ENCODE results near the gene HOTAIR.

The HOTAIR gene

DNA sequence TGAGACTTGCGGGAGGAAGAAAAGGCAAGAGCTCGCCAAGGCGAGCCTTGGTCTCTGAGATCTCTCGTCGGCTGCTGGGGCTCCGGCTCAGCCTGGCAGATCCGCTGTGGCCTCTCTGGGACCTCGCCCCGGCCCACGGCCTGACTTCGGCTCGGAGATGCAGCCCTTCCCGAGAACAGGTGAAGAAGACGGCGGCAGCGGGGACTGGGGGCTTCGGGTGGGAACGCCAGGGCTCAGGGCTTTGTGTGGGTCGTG lies 19.2 kb upstream of the HOTAIR start:
- Histone ChIP-seq H3K36me3 (replicated peaks; ENCODE audit: insufficient read depth, low read length) (no peaks in the 10 kb centered on the region), H3K9me3 (replicated peaks; ENCODE audit: insufficient read depth, low read length) (no peaks in the 10 kb centered on the region), H3K79me2 (ENCODE audit: low read length) (no peaks in the 10 kb centered on the region), H3F3A (ENCODE audit: insufficient read depth, low read length) (0 out of 2 replicates have a peak, but pooled peaks cover 6% of the 10 kb centered on the region), H3K4me2 (ENCODE audit: low read depth, low read length) (no peak overlapping the region), H2AFZ (ENCODE audit: low read length) (no peak overlapping the region), H3K9ac (ENCODE audit: low read length) (no peak overlapping the region), H3K27me3 (replicated peaks; ENCODE audit: insufficient read depth, low read length) (peaks cover 96% of the 10 kb centered on the region), H4K20me1 (ENCODE audit: insufficient read depth, low read length) (no peaks in the 10 kb centered on the region), H3K4me1 (ENCODE audit: low read length) (peaks cover 16% of the 10 kb centered on the region; the same call in 1 of the 2 replicates), H3K4me3 (ENCODE audit: low read length) (no peak overlapping the region), H3K9me2 (replicated peaks; ENCODE audit: insufficient read depth, low read length) (no peaks in the 10 kb centered on the region), H3K27ac (ENCODE audit: low read length) (no peak overlapping the region)
- DNase-seq: no peak
- TF ChIP-seq EZH2 (optimal IDR thresholded peaks at IDR 0.05; ENCODE audit: low read depth, low read length) (no peak), EZH2phosphoT487 (IDR thresholded peaks at IDR 0.05; ENCODE audit: low read length) (no peak)
- TF ChIP-seq, protein P1, sequence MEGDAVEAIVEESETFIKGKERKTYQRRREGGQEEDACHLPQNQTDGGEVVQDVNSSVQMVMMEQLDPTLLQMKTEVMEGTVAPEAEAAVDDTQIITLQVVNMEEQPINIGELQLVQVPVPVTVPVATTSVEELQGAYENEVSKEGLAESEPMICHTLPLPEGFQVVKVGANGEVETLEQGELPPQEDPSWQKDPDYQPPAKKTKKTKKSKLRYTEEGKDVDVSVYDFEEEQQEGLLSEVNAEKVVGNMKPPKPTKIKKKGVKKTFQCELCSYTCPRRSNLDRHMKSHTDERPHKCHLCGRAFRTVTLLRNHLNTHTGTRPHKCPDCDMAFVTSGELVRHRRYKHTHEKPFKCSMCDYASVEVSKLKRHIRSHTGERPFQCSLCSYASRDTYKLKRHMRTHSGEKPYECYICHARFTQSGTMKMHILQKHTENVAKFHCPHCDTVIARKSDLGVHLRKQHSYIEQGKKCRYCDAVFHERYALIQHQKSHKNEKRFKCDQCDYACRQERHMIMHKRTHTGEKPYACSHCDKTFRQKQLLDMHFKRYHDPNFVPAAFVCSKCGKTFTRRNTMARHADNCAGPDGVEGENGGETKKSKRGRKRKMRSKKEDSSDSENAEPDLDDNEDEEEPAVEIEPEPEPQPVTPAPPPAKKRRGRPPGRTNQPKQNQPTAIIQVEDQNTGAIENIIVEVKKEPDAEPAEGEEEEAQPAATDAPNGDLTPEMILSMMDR (IDR thresholded peaks at IDR 0.05; ENCODE audit: low read length): no peak

DNA sequence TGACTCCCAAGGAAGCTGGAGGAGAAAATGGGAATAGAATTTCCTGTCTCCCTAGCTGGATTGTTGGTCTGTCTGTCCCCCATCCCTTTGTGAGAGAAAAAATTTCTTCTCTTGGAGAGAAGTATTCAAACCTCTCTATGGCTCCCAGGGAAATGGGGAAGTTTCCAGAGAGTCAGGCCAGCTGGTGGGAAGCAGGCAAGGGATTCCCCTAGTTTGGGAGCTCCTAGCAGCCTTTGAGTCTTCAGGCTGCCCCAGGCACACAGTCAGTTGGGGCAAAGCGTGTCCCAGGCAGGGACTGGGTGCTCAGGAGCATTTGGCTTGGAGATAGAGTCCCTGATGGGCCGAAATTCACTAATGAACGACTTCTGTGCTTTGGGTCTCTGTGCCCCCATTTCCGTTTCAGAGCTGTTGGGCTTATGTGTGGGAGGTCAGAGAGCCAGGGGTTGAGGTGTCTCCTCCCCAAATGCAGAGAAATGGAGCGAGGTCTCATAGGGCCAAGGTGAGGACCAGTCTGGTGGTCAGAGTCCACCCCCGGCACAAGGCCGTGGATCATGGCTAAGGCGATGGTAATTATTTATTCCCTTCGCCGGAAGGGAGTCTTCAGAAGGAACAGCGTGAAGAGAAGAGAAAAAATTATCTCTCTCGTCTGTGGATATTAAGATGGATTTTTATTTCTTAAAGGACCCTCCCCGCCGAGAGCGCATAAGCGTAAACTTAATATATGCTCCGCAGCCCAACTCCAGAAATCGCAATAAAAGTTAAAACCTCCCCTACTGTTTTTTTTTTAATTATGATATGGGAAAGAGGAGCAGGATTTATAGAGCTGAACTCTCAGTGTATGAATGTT lies 18.6 kb upstream of the HOTAIR start:
- H3K27ac ChIP-seq (ENCODE audit: low read length): no peak overlapping the region

DNA sequence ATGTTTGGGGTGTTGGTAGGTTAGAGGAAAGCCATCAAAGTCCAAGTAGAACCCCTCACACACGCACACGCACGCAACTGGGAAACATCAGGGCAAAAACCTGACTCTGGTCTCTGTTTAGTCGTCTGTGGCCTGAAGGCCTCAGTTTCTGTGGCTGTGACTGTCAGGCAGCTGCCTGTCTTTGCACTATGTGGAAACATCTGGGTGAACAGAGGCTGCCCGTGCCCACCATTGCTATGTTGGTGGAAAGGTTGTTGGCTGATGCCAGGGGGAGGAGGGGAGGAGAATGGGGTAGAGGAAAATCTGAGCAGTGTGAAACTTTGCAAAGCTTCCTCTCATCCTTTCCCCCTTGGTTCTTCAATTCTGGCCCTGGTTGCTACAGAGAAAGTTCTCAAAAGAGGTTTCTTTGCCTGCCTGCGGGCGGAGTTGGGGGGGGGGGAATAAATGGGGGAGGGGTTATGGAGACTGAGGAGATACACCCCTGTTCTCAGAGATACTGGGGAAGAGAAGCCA lies 17.7 kb upstream of the HOTAIR start:
- no peaks in the 10 kb centered on the region for H3K36me3 ChIP-seq (replicated peaks; ENCODE audit: insufficient read depth, low read length)
- peaks cover 23% of the 10 kb centered on the region; the same call in 1 of the 2 replicates for H3K4me1 ChIP-seq (ENCODE audit: low read length)
- peaks cover 96% of the 10 kb centered on the region for H3K27me3 ChIP-seq (replicated peaks; ENCODE audit: insufficient read depth, low read length)
- H3K9me3 ChIP-seq (replicated peaks; ENCODE audit: insufficient read depth, low read length): no peaks in the 10 kb centered on the region
- no peak for DNase-seq
- no peak overlapping the region for H3K9ac ChIP-seq (ENCODE audit: low read length)
- 0 out of 2 replicates have a peak, but pooled peaks cover 6% of the 10 kb centered on the region for H3F3A ChIP-seq (ENCODE audit: insufficient read depth, low read length)
- H2AFZ ChIP-seq (ENCODE audit: low read length): no peak overlapping the region
- no peaks in the 10 kb centered on the region for H3K9me2 ChIP-seq (replicated peaks; ENCODE audit: insufficient read depth, low read length)
- no peaks in the 10 kb centered on the region for H4K20me1 ChIP-seq (ENCODE audit: insufficient read depth, low read length)
- no peak overlapping the region for H3K4me3 ChIP-seq (ENCODE audit: low read length)
- no peak overlapping the region for H3K4me2 ChIP-seq (ENCODE audit: low read depth, low read length)
- TF ChIP-seq EZH2phosphoT487 (IDR thresholded peaks at IDR 0.05; ENCODE audit: low read length): no peak
- TF ChIP-seq, protein P1 (IDR thresholded peaks at IDR 0.05; ENCODE audit: low read length): no peak
- no peak for TF ChIP-seq EZH2 (optimal IDR thresholded peaks at IDR 0.05; ENCODE audit: low read depth, low read length)
- no peaks in the 10 kb centered on the region for H3K79me2 ChIP-seq (ENCODE audit: low read length)
- H3K27ac ChIP-seq (ENCODE audit: low read length): no peak overlapping the region

More for the DNA sequence above, 18.6 kb upstream of the HOTAIR start:
- TF ChIP-seq EZH2 (optimal IDR thresholded peaks at IDR 0.05; ENCODE audit: low read depth, low read length): no peak
- TF ChIP-seq, protein P1 (IDR thresholded peaks at IDR 0.05; ENCODE audit: low read length): no peak
- no peak for TF ChIP-seq EZH2phosphoT487 (IDR thresholded peaks at IDR 0.05; ENCODE audit: low read length)
- DNase-seq: no peak
- Histone ChIP-seq H3K27me3 (replicated peaks; ENCODE audit: insufficient read depth, low read length) (peaks cover 96% of the 10 kb centered on the region), H3K9ac (ENCODE audit: low read length) (no peak overlapping the region), H3K79me2 (ENCODE audit: low read length) (no peaks in the 10 kb centered on the region), H3K4me2 (ENCODE audit: low read depth, low read length) (no peak overlapping the region), H3K4me3 (ENCODE audit: low read length) (no peak overlapping the region), H3K9me3 (replicated peaks; ENCODE audit: insufficient read depth, low read length) (no peaks in the 10 kb centered on the region), H3K4me1 (ENCODE audit: low read length) (peaks cover 21% of the 10 kb centered on the region; the same call in 1 of the 2 replicates), H4K20me1 (ENCODE audit: insufficient read depth, low read length) (no peaks in the 10 kb centered on the region), H3K9me2 (replicated peaks; ENCODE audit: insufficient read depth, low read length) (no peaks in the 10 kb centered on the region), H2AFZ (ENCODE audit: low read length) (no peak overlapping the region), H3K36me3 (replicated peaks; ENCODE audit: insufficient read depth, low read length) (no peaks in the 10 kb centered on the region), H3F3A (ENCODE audit: insufficient read depth, low read length) (0 out of 2 replicates have a peak, but pooled peaks cover 6% of the 10 kb centered on the region)

All from MM.1S (cell line).